NCI-H1930 (cell line): Measurements from ENCODE around the gene PSMC3.

Experiments used
- DNase-seq, 2 experiments: peaks; one replicate each; lab custom pipeline; 2025; lab: John Stamatoyannopoulos, UW

The PSMC3 gene

GRCh38 chr11:47426062-47426956 is at the start of gene PSMC3:
TSS of gene PSMC3 (minus strand) at chr11:47426439. CDS start at chr11:47426279, 160 bp downstream.
- peak; percentile 98 to 99 for DNase-seq

GRCh38 chr11:47470671-47471070 is 44.4 kb upstream of the PSMC3 start:
- DNase-seq, result no peak

- DNase-seq, result no peak
Observed at GRCh38 chr11:47469361-47470179, 43.3 kb upstream of the PSMC3 start.

- DNase-seq, result no peak
Observed at GRCh38 chr11:47468598-47469214, 42.5 kb upstream of the PSMC3 start.

- peak; percentile 48 to 54 for DNase-seq
Observed at GRCh38 chr11:47467357-47467756, 41.1 kb upstream of the PSMC3 start.

GRCh38 chr11:47466701-47467250 is 40.5 kb upstream of the PSMC3 start:
- peak; percentile 54 to 55 for DNase-seq

- DNase-seq, result no peak
Observed at GRCh38 chr11:47466201-47466600, 40.0 kb upstream of the PSMC3 start.

- DNase-seq, result peak; percentile 91 to 94
Observed at GRCh38 chr11:47464483-47464882, 38.2 kb upstream of the PSMC3 start.

GRCh38 chr11:47461876-47462275 is 35.6 kb upstream of the PSMC3 start:
- no peak for DNase-seq

GRCh38 chr11:47460571-47461235 is 34.5 kb upstream of the PSMC3 start:
- DNase-seq, result no peak

- peak; percentile 54 to 63 for DNase-seq
Observed at GRCh38 chr11:47454258-47454671, 28.0 kb upstream of the PSMC3 start.

- DNase-seq, result no peak
Observed at GRCh38 chr11:47453365-47453764, 27.1 kb upstream of the PSMC3 start.

- no peak for DNase-seq
Observed at GRCh38 chr11:47451990-47452389, 25.8 kb upstream of the PSMC3 start.

- no peak for DNase-seq
Observed at GRCh38 chr11:47451436-47451835, 25.2 kb upstream of the PSMC3 start.

GRCh38 chr11:47449541-47449940 is 23.3 kb upstream of the PSMC3 start:
- no peak for DNase-seq

GRCh38 chr11:47448566-47449427 is 22.6 kb upstream of the PSMC3 start, which contains the start of gene RAPSN:
TSS of gene RAPSN (minus strand) at chr11:47449136. CDS start at chr11:47448964, 172 bp downstream.
- no peak for DNase-seq

- no peak for DNase-seq
Observed at GRCh38 chr11:47447906-47448305, 21.7 kb upstream of the PSMC3 start.

- no peak for DNase-seq
Observed at GRCh38 chr11:47446833-47447232, 20.6 kb upstream of the PSMC3 start.

- DNase-seq, result no peak
Observed at GRCh38 chr11:47445840-47446239, 19.6 kb upstream of the PSMC3 start.

- no peak for DNase-seq
Observed at GRCh38 chr11:47443817-47444216, 17.6 kb upstream of the PSMC3 start.
